MCF 10A (cell line): ENCODE data around the gene GNG11. TPM values are rescaled to one million over a fixed set of nuclear protein-coding genes. Genes with fewer than 3 reads are reported as not detected.

ENCODE experiments used
- BruUV-seq: library from RNA; stranded (reverse); fragments of 400-500 nt; replicated peaks from 2 replicates; lab custom pipeline; 2021; lab: Mats Ljungman, UMichigan
- CTCF ChIA-PET: fragments of 300-600 bp; sonication (Branson Sonifier 250); formaldehyde crosslinking; extraction: SDS; loops from one replicate; lab custom pipeline; 2021; ENCODE audit warnings: antibody characterized with exemption, inconsistent platforms; lab: Yijun Ruan, JAX
- POLR2A ChIA-PET: fragments of 300-600, 350-650 bp; sonication (Branson Sonifier 250); formaldehyde crosslinking; extraction: SDS; loops from one replicate; lab custom pipeline; 2020; ENCODE audit warnings: antibody characterized with exemption, inconsistent platforms; lab: Yijun Ruan, JAX
- DNase-seq: peaks from one replicate; pipeline ENCODE4 v3.0.0-alpha.2; 2018; ENCODE audit not compliant: unreplicated experiment
- H3K27ac Mint-ChIP-seq: one replicate; pipeline ENCODE4 v1.8.0; 2022; ENCODE audit warnings: mild to moderate bottlenecking, low read depth, mixed read lengths; ENCODE audit not compliant: unreplicated experiment
- H3K27me3 Mint-ChIP-seq: one replicate; pipeline ENCODE4 v1.8.0; 2022; ENCODE audit warnings: mixed read lengths; ENCODE audit not compliant: insufficient read depth, unreplicated experiment
- H3K36me3 Mint-ChIP-seq: one replicate; pipeline ENCODE4 v1.8.0; 2022; ENCODE audit warnings: mild to moderate bottlenecking, moderate library complexity, mixed read lengths; ENCODE audit not compliant: insufficient read depth, unreplicated experiment
- H3K4me1 Mint-ChIP-seq: one replicate; pipeline ENCODE4 v1.8.0; 2022; ENCODE audit warnings: mixed read lengths; ENCODE audit not compliant: insufficient read depth, unreplicated experiment
- H3K4me3 Mint-ChIP-seq: one replicate; pipeline ENCODE4 v1.8.0; 2022; ENCODE audit warnings: mild to moderate bottlenecking, moderate library complexity, mixed read lengths; ENCODE audit not compliant: unreplicated experiment
- H3K9me3 Mint-ChIP-seq: one replicate; pipeline ENCODE4 v1.8.0; 2022; ENCODE audit warnings: mixed read lengths; ENCODE audit not compliant: unreplicated experiment
- CTCF ChIP-seq: fragments of 200-600 bp; IDR thresholded peaks from one replicate; pipeline ENCODE4 v1.8.0; 2022; ENCODE audit warnings: antibody characterized with exemption, mild to moderate bottlenecking; ENCODE audit not compliant: unreplicated experiment
- intact Hi-C: fragments of 100-400 bp; cut with micrococcal nuclease; formaldehyde crosslinking; loops from 2 replicates; pipeline ENCODE4 v1.14.1; 2022
- total RNA-seq: library from RNA; stranded (reverse); gene quantifications from 2 replicates; pipeline ENCODE4 v1.2.3, GENCODE V29; 2022

GNG11 gene
- total RNA-seq, 1 experiment from 2014 or later, result 3.9 TPM

GRCh38 chr7:93935102-93935501, 13.6 kb downstream of the GNG11 start:
- CTCF ChIA-PET, result no interaction called here
- no TSS peak for BruUV-seq
- intact Hi-C loops, result no loop called here

GRCh38 chr7:93937818-93938217, 16.3 kb downstream of the GNG11 start:
- no peak for TF ChIP-seq CTCF
- H3K27me3 Mint-ChIP-seq, result no peaks in the 10 kb centered on the region
- POLR2A ChIA-PET, result no interaction called here
- H3K4me3 Mint-ChIP-seq, result no peak overlapping the region
- peaks cover 4% of the 10 kb centered on the region for H3K36me3 Mint-ChIP-seq
- no peak for DNase-seq
- CTCF ChIA-PET, result no interaction called here
- H3K4me1 Mint-ChIP-seq, result no peaks in the 10 kb centered on the region
- BruUV-seq, result no TSS peak
- intact Hi-C loops, result no loop called here
- H3K9me3 Mint-ChIP-seq, result peaks cover 8% of the 10 kb centered on the region
- H3K27ac Mint-ChIP-seq, result no peak overlapping the region

More at GRCh38 chr7:93935102-93935501, 13.6 kb downstream of the GNG11 start:
- H3K36me3 Mint-ChIP-seq, result peaks cover 4% of the 10 kb centered on the region
- H3K27ac Mint-ChIP-seq, result no peak overlapping the region
- no peaks in the 10 kb centered on the region for H3K27me3 Mint-ChIP-seq
- no peaks in the 10 kb centered on the region for H3K4me1 Mint-ChIP-seq
- H3K4me3 Mint-ChIP-seq, result no peak overlapping the region
- no peak for TF ChIP-seq CTCF
- POLR2A ChIA-PET, result interaction anchor here (0.6 kb wide), 1 partner anchor 24 kb away, joined by 4 read pairs; no protein-coding TSS in a partner anchor
- no peak for DNase-seq
- H3K9me3 Mint-ChIP-seq, result peaks cover 8% of the 10 kb centered on the region

GRCh38 chr7:93938293-93938692, 16.8 kb downstream of the GNG11 start:
- peaks cover 4% of the 10 kb centered on the region for H3K36me3 Mint-ChIP-seq
- no peaks in the 10 kb centered on the region for H3K4me1 Mint-ChIP-seq
- no peak overlapping the region for H3K27ac Mint-ChIP-seq
- BruUV-seq, result no TSS peak
- ChIA-PET CTCF (no interaction called here), POLR2A (interaction anchor here (0.7 kb wide), 1 partner anchor 14 kb away, joined by 4 read pairs; no protein-coding TSS in a partner anchor)
- no peak for DNase-seq
- H3K27me3 Mint-ChIP-seq, result no peaks in the 10 kb centered on the region
- intact Hi-C loops, result no loop called here
- H3K9me3 Mint-ChIP-seq, result peaks cover 8% of the 10 kb centered on the region
- no peak for TF ChIP-seq CTCF
- no peak overlapping the region for H3K4me3 Mint-ChIP-seq

GRCh38 chr7:93941945-93942344, 20.4 kb downstream of the GNG11 start:
- no peak for TF ChIP-seq CTCF
- H3K4me3 Mint-ChIP-seq, result no peak overlapping the region
- DNase-seq, result no peak
- POLR2A ChIA-PET, result no interaction called here
- H3K4me1 Mint-ChIP-seq, result no peaks in the 10 kb centered on the region
- no peaks in the 10 kb centered on the region for H3K27me3 Mint-ChIP-seq
- no TSS peak for BruUV-seq
- H3K9me3 Mint-ChIP-seq, result peaks cover 5% of the 10 kb centered on the region
- intact Hi-C loops, result no loop called here
- H3K27ac Mint-ChIP-seq, result no peak overlapping the region
- CTCF ChIA-PET, result no interaction called here
- peaks cover 4% of the 10 kb centered on the region for H3K36me3 Mint-ChIP-seq
